GM18526 (cell line): ENCODE measurements around the gene OCRL.

Experiments
- POLR2A ChIP-seq: IDR thresholded peaks from 3 replicates; pipeline ENCODE4 v1.6.1; 2011; ENCODE audit not compliant: insufficient read length; ENCODE audit errors: extremely low read depth

OCRL gene

GRCh38 chrX:129641469-129641868 lies 101.4 kb downstream of the OCRL start:
- no peak for TF ChIP-seq POLR2A

DNA sequence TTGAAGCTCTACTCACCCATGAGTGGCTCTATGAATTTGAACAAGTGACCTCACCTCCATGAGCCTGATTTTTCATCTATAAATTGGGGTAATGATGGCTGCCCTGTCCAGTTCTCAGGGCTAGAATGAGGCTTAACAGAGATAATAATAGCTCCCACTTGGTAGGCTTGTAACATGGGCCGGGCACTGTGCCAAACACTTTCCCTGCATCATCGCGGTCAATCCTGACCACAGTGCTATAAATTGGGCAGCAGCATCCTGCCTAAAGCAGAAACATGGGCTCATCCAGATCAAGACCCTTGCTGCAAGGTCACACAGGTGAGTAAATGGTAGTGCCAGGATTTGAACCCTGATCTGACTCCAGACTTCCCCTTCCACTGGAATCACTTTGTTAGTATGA lies 101.9 kb downstream of the OCRL start:
- no peak for TF ChIP-seq POLR2A
